DND-41 (cell line): Measurements from ENCODE around the gene TRPC4AP.

Experiments used
- ATAC-seq: fragments of 200-7000 bp; cut with Tn5 transposase; 3 replicates; pipeline ENCODE4 v1.9.1; 2021; ENCODE audit warnings: low read depth; ENCODE audit not compliant: insufficient read depth
- DNase-seq: peaks from one replicate; pipeline ENCODE4 v3.0.0-alpha.2; 2020
- H2AFZ ChIP-seq: 2 replicates; pipeline ENCODE4 v1.6.0; 2012; ENCODE audit warnings: low read depth, low read length
- H3K27ac ChIP-seq: 2 replicates; pipeline ENCODE4 v1.5.1; 2012; ENCODE audit warnings: low read length, inconsistent platforms
- H3K27me3 ChIP-seq: fragments of 200-600 bp; sonication (generic); 2 replicates; pipeline ENCODE4 v1.6.0; 2012; ENCODE audit warnings: low read length, mild to moderate bottlenecking, inconsistent platforms; ENCODE audit not compliant: insufficient read depth, poor library complexity
- H3K36me3 ChIP-seq: 2 replicates; pipeline ENCODE4 v1.5.1; 2012; ENCODE audit warnings: low read length, inconsistent platforms; ENCODE audit not compliant: insufficient read depth
- H3K4me1 ChIP-seq: 2 replicates; pipeline ENCODE4 v1.5.1; 2012; ENCODE audit warnings: mild to moderate bottlenecking, low read length; ENCODE audit not compliant: insufficient read depth
- H3K4me2 ChIP-seq: 2 replicates; pipeline ENCODE4 v1.6.0; 2012; ENCODE audit warnings: mild to moderate bottlenecking, moderate library complexity, low read length, inconsistent platforms; ENCODE audit not compliant: insufficient read depth
- H3K4me3 ChIP-seq, 2 experiments: fragments of 200-600 bp in 1 of 2; shearing (Covaris generic) in 1 of 2; 2 replicates each; pipeline ENCODE4 v1.5.1; 2012 to 2016; ENCODE audit warnings: inconsistent platforms in 2 of 2, low read length in 2 of 2, mild to moderate bottlenecking in 2 of 2, low read depth in 1 of 2, moderate library complexity in 1 of 2
- H3K79me2 ChIP-seq: 2 replicates; pipeline ENCODE4 v1.6.0; 2012; ENCODE audit warnings: low read length, inconsistent platforms; ENCODE audit not compliant: insufficient read depth
- H3K9ac ChIP-seq: 2 replicates; pipeline ENCODE4 v1.6.0; 2012; ENCODE audit warnings: low read depth, mild to moderate bottlenecking, inconsistent platforms, low read length, moderate library complexity
- H3K9me3 ChIP-seq: 2 replicates; pipeline ENCODE4 v1.5.1; 2012; ENCODE audit warnings: low read length, moderate library complexity, mild to moderate bottlenecking, inconsistent platforms; ENCODE audit not compliant: insufficient read depth, severe bottlenecking
- H4K20me1 ChIP-seq: 2 replicates; pipeline ENCODE4 v1.6.0; 2012; ENCODE audit warnings: low read length; ENCODE audit not compliant: insufficient read depth
- CTCF ChIP-seq: IDR thresholded peaks from 2 replicates; pipeline ENCODE4 v1.5.1; 2012; ENCODE audit warnings: borderline replicate concordance, low read length, moderate library complexity, mild to moderate bottlenecking; ENCODE audit not compliant: poor library complexity, severe bottlenecking; ENCODE audit errors: extremely low read depth
- EZH2 ChIP-seq: IDR thresholded peaks from 3 replicates; pipeline ENCODE4 v1.6.1; 2012; ENCODE audit warnings: borderline replicate concordance, low read depth, mild to moderate bottlenecking, moderate library complexity, low read length, inconsistent platforms; ENCODE audit not compliant: severe bottlenecking

The TRPC4AP gene

DNA sequence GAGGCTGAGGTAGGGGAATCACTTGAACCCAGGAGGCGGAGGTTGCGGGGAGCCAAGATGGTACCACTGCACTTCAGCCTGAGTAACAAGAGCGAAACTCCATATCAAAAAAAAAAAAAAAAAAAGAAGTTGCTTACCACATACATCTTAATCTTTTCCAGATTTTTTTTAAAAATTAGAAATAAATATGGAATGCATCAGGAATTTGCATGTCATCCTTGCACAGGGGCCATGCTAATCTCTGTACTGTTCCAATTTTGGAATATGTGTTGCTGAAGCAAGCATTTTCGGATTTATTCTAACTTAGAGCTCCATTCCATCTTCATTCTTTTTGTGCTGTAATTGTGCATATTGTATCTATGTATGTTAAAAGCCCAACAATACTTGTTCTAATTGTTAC lies 62.5 kb downstream of the TRPC4AP start:
- Histone ChIP-seq H3K36me3 (peaks cover 85% of the 10 kb centered on the region), H3K4me2 (no peak overlapping the region), H3K9me3 (no peaks in the 10 kb centered on the region), H3K27me3 (no peaks in the 10 kb centered on the region), H4K20me1 (no peaks in the 10 kb centered on the region), H3K27ac (no peak overlapping the region), H3K4me1 (no peaks in the 10 kb centered on the region), H3K79me2 (no peaks in the 10 kb centered on the region; the same call in 1 of the 2 replicates), H3K9ac (no peak overlapping the region), H3K4me3 (no peak overlapping the region), H2AFZ (no peak overlapping the region)
- TF ChIP-seq CTCF (no peak), EZH2 (no peak)
- DNase-seq (no peak), ATAC-seq (no peak)

DNA sequence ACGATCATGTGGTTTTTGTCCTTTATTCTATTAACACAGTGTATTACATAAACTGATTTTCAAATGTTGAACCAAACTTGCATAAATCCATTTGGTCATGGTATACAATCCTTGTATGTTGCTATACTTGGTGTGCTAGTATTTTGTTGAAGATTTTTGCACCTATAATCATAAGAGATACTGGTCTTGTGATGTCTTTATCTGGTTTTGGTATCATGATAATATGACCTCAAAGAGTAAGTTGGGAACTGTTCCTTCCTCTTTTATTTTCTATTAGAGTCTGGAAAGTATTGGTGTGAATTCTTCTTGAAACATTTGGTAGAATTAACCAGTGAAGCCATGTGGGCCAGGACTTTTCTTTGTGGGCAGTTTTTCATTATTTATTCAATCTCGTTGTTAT lies 65.3 kb downstream of the TRPC4AP start:
- Histone ChIP-seq H3K79me2 (peaks cover 2% of the 10 kb centered on the region; the same call in 1 of the 2 replicates), H3K9me3 (no peaks in the 10 kb centered on the region), H3K27ac (no peak overlapping the region), H3K4me3 (no peak overlapping the region), H3K9ac (no peak overlapping the region), H2AFZ (no peak overlapping the region), H3K27me3 (no peaks in the 10 kb centered on the region), H3K36me3 (peaks cover 87% of the 10 kb centered on the region), H3K4me1 (no peaks in the 10 kb centered on the region), H4K20me1 (no peaks in the 10 kb centered on the region), H3K4me2 (no peak overlapping the region)
- DNase-seq, result no peak
- TF ChIP-seq CTCF (no peak), EZH2 (no peak)
- no peak for ATAC-seq

DNA sequence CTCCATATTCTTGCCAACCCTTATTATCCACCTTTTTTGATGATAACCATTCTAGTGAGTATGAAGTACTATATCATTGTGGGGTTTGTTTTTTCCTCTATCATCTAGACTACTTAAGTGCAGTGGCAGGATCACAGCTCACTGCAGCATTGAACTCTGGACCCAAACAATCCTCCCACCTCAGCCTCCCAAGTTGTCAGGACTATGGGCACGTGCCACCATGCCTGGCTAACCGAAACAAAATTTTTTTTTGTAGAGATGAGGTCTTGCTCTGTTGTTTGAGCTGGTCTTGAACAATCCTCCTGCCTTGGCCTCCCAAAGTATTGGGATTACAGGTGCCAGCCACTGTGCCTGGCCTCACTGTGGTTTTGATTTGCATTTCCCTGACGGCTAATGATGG lies 67.5 kb downstream of the TRPC4AP start:
- DNase-seq (no peak), ATAC-seq (no peak)
- Histone ChIP-seq H3K9me3 (no peaks in the 10 kb centered on the region), H3K27me3 (no peaks in the 10 kb centered on the region), H3K27ac (no peak overlapping the region), H3K9ac (no peak overlapping the region), H3K4me1 (no peaks in the 10 kb centered on the region), H3K36me3 (peaks cover 87% of the 10 kb centered on the region), H3K4me2 (no peak overlapping the region), H4K20me1 (0 out of 2 replicates have a peak, but pooled peaks cover 8% of the 10 kb centered on the region), H3K4me3 (no peak overlapping the region), H3K79me2 (peaks cover 2% of the 10 kb centered on the region; the same call in 1 of the 2 replicates), H2AFZ (no peak overlapping the region)
- no peak for TF ChIP-seq CTCF
- TF ChIP-seq EZH2, result no peak

DNA sequence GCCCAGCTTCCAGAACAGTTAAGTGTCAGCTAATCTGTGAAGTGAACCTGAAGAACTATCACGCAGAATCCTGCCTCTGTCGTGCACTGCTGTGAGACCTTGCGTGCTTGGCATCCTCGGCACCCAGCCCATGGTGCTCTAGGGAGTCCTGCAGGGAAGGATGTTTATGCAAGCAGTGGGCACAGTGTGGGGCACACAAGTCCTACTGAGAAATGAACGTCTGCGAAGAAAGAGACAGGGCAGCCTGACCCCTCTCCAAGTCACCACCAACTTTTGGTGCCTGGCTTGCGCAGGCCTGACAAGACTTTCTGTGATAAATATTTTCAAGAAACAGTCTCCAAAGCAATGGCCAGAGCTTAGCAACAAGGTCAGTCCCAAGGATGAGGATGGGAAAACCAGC lies 69.0 kb downstream of the TRPC4AP start:
- peaks cover 92% of the 10 kb centered on the region for H3K36me3 ChIP-seq
- H3K27me3 ChIP-seq, result no peaks in the 10 kb centered on the region
- DNase-seq (no peak), ATAC-seq (no peak)
- H3K9ac ChIP-seq, result no peak overlapping the region
- 0 out of 2 replicates have a peak, but pooled peaks cover 15% of the 10 kb centered on the region for H4K20me1 ChIP-seq
- H3K9me3 ChIP-seq, result no peaks in the 10 kb centered on the region
- TF ChIP-seq CTCF, result no peak
- TF ChIP-seq EZH2, result no peak
- H2AFZ ChIP-seq, result no peak overlapping the region
- no peaks in the 10 kb centered on the region for H3K4me1 ChIP-seq
- H3K4me3 ChIP-seq, result no peak overlapping the region
- H3K4me2 ChIP-seq, result no peak overlapping the region
- H3K79me2 ChIP-seq, result peaks cover 2% of the 10 kb centered on the region; the same call in 1 of the 2 replicates
- H3K27ac ChIP-seq, result no peak overlapping the region
